HEK293T (cell line): Measurements from ENCODE around the gene ANKDD1B.

Source experiments
- CTCF ChIA-PET: fragments of 350-600 bp; formaldehyde crosslinking; extraction: SDS; loops from one replicate; lab custom pipeline; 2021; ENCODE audit warnings: antibody characterized with exemption, inconsistent platforms; lab: Yijun Ruan, JAX
- POLR2A ChIA-PET: fragments of 350-600 bp; formaldehyde crosslinking; extraction: SDS; loops from one replicate; lab custom pipeline; 2020; ENCODE audit warnings: antibody characterized with exemption, inconsistent platforms; lab: Yijun Ruan, JAX
- DNase-seq: peaks from one replicate; pipeline ENCODE4 v3.0.0; 2012; ENCODE audit warnings: mixed read lengths; ENCODE audit errors: extremely low spot score
- ARNT ChIP-seq: fragments of 450-650 bp; IDR thresholded peaks from 2 replicates; pipeline ENCODE4 v1.6.1; 2017; ENCODE audit warnings: mild to moderate bottlenecking
- BHLHE40 ChIP-seq: fragments of 450-650 bp; IDR thresholded peaks from 2 replicates; pipeline ENCODE4 v1.6.1; 2016; ENCODE audit warnings: mild to moderate bottlenecking, moderate library complexity, borderline replicate concordance
- CTBP1 ChIP-seq: fragments of 450-650 bp; IDR thresholded peaks from 2 replicates; pipeline ENCODE4 v1.6.1; 2016; ENCODE audit warnings: borderline replicate concordance
- ELF4 ChIP-seq: fragments of 450-650 bp; IDR thresholded peaks from 2 replicates; pipeline ENCODE4 v1.6.1; 2017; ENCODE audit warnings: antibody characterized with exemption
- FOXA1 ChIP-seq: fragments of 450-650 bp; IDR thresholded peaks from 2 replicates; pipeline ENCODE4 v1.6.1; 2016; ENCODE audit warnings: mild to moderate bottlenecking
- FOXK2 ChIP-seq: fragments of 450-650 bp; IDR thresholded peaks from 2 replicates; pipeline ENCODE4 v1.6.1; 2016; ENCODE audit warnings: mild to moderate bottlenecking
- FOXM1 ChIP-seq: fragments of 450-650 bp; IDR thresholded peaks from 2 replicates; pipeline ENCODE4 v1.6.1; 2017; ENCODE audit warnings: mild to moderate bottlenecking, borderline replicate concordance
- HDGF ChIP-seq: fragments of 450-650 bp; IDR thresholded peaks from 2 replicates; pipeline ENCODE4 v1.6.1; 2017; ENCODE audit warnings: antibody characterized with exemption, borderline replicate concordance
- L3MBTL2 ChIP-seq: fragments of 450-650 bp; conservative IDR thresholded peaks from 2 replicates; pipeline ENCODE4 v1.6.1; 2016; ENCODE audit warnings: mild to moderate bottlenecking
- LEF1 ChIP-seq: fragments of 450-650 bp; IDR thresholded peaks from 2 replicates; pipeline ENCODE4 v1.6.1; 2017; ENCODE audit warnings: mild to moderate bottlenecking, borderline replicate concordance
- NFRKB ChIP-seq: fragments of 450-650 bp; IDR thresholded peaks from 2 replicates; pipeline ENCODE4 v1.6.1; 2016; ENCODE audit warnings: mild to moderate bottlenecking, moderate library complexity
- PKNOX1 ChIP-seq: fragments of 450-650 bp; IDR thresholded peaks from 2 replicates; pipeline ENCODE4 v1.6.1; 2016
- SP1 ChIP-seq: fragments of 450-650 bp; IDR thresholded peaks from 2 replicates; pipeline ENCODE4 v1.6.1; 2017
- SUZ12 ChIP-seq: fragments of 450-650 bp; IDR thresholded peaks from 2 replicates; pipeline ENCODE4 v1.6.1; 2016; ENCODE audit warnings: mild to moderate bottlenecking
- TARDBP ChIP-seq: fragments of 450-650 bp; IDR thresholded peaks from 2 replicates; pipeline ENCODE4 v1.6.1; 2016
- ZNF384 ChIP-seq: fragments of 450-650 bp; IDR thresholded peaks from 2 replicates; pipeline ENCODE4 v1.6.1; 2016

ANKDD1B gene

GRCh38 chr5:75637949-75638348, 26.7 kb downstream of the ANKDD1B start:
- no peak for TF ChIP-seq TARDBP
- TF ChIP-seq ZNF384, result no peak
- TF ChIP-seq FOXK2, result no peak
- TF ChIP-seq LEF1, result no peak
- no peak for TF ChIP-seq FOXM1
- no peak for TF ChIP-seq NFRKB
- no peak for TF ChIP-seq ELF4
- no peak for TF ChIP-seq ARNT
- no peak for TF ChIP-seq SUZ12
- no peak for TF ChIP-seq FOXA1
- TF ChIP-seq HDGF, result no peak
- no peak for TF ChIP-seq SP1
- no peak for TF ChIP-seq BHLHE40
- TF ChIP-seq CTBP1, result no peak
- TF ChIP-seq L3MBTL2, result no peak
- DNase-seq, result no peak
- CTCF ChIA-PET, result no interaction called here
- POLR2A ChIA-PET, result no interaction called here

- CTCF ChIA-PET, result interaction anchor here (0.7 kb wide), 1 partner anchor 16 kb away, joined by 3 read pairs; no protein-coding TSS in a partner anchor
- POLR2A ChIA-PET, result no interaction called here
- DNase-seq, result no peak
- TF ChIP-seq FOXK2 (no peak), HDGF (no peak), LEF1 (no peak), TARDBP (no peak), FOXM1 (no peak), SUZ12 (no peak)
Measured at GRCh38 chr5:75639535-75640311, 28.5 kb downstream of the ANKDD1B start.

- CTCF ChIA-PET, result no interaction called here
Measured at GRCh38 chr5:75640395-75640794, 29.1 kb downstream of the ANKDD1B start.

GRCh38 chr5:75640826-75641225, 29.6 kb downstream of the ANKDD1B start:
- ChIA-PET POLR2A (no interaction called here), CTCF (no interaction called here)
- no peak for DNase-seq
- no peak for TF ChIP-seq CTBP1
- TF ChIP-seq BHLHE40, result no peak
- TF ChIP-seq SUZ12, result no peak
- TF ChIP-seq ARNT, result no peak

More at GRCh38 chr5:75640395-75640794, 29.1 kb downstream of the ANKDD1B start:
- POLR2A ChIA-PET, result no interaction called here
- no peak for DNase-seq
- no peak for TF ChIP-seq TARDBP
- no peak for TF ChIP-seq NFRKB
- no peak for TF ChIP-seq FOXK2
- no peak for TF ChIP-seq BHLHE40
- no peak for TF ChIP-seq SUZ12
- no peak for TF ChIP-seq L3MBTL2
- TF ChIP-seq SP1, result no peak
- TF ChIP-seq FOXA1, result no peak
- TF ChIP-seq ELF4, result no peak
- TF ChIP-seq ZNF384, result no peak

GRCh38 chr5:75648712-75649111, 37.5 kb downstream of the ANKDD1B start:
- ChIA-PET CTCF (no interaction called here), POLR2A (no interaction called here)
- TF ChIP-seq LEF1 (no peak), SP1 (no peak), L3MBTL2 (no peak), SUZ12 (no peak), CTBP1 (no peak), FOXA1 (no peak), BHLHE40 (no peak), HDGF (no peak), ZNF384 (no peak), PKNOX1 (no peak), FOXK2 (no peak), TARDBP (no peak)
- DNase-seq, result no peak

GRCh38 chr5:75651575-75652238, 40.5 kb downstream of the ANKDD1B start:
- TF ChIP-seq HDGF, result no peak
- TF ChIP-seq SP1, result no peak
- TF ChIP-seq BHLHE40, result no peak
- no peak for TF ChIP-seq ARNT
- no peak for TF ChIP-seq SUZ12
- POLR2A ChIA-PET, result no interaction called here
- CTCF ChIA-PET, result no interaction called here
- no peak for DNase-seq

GRCh38 chr5:75653521-75653920, 42.3 kb downstream of the ANKDD1B start:
- POLR2A ChIA-PET, result no interaction called here
- CTCF ChIA-PET, result no interaction called here
- no peak for TF ChIP-seq ELF4
- no peak for DNase-seq
